ENCODE results near the gene HDHD2.

- TF ChIP-seq CTCF (IDR thresholded peaks at IDR 0.05), result no peak
- no peak for TF ChIP-seq POLR2A (IDR thresholded peaks at IDR 0.05)
Observed at GRCh38 chr18:47095810-47096209, 54.5 kb downstream of the HDHD2 start.

Data from right lobe of liver (tissue), 4 donors.